HK-2 (cell line): ENCODE data around the gene NOS3.

Source experiments
- DNase-seq: peaks from one replicate; pipeline ENCODE4 v3.0.0-alpha.2; 2018; ENCODE audit not compliant: unreplicated experiment

NOS3 gene

GRCh38 chr7:150990416-150991186 lies at the start of gene NOS3:
TSS of gene NOS3 (plus strand) at chr7:150991017. CDS start at chr7:150993804, 2,787 bp downstream.
- no peak for DNase-seq

- no peak for DNase-seq
Measured at GRCh38 chr7:150941351-150942000, 49.3 kb upstream of the NOS3 start.

- DNase-seq, result no peak
Measured at GRCh38 chr7:150942001-150942590, 48.7 kb upstream of the NOS3 start.

- no peak for DNase-seq
Measured at GRCh38 chr7:150942591-150943452, 48.0 kb upstream of the NOS3 start.

- no peak for DNase-seq
Measured at GRCh38 chr7:150943453-150943814, 47.4 kb upstream of the NOS3 start.

GRCh38 chr7:150944066-150945042 lies 46.5 kb upstream of the NOS3 start:
- no peak for DNase-seq

GRCh38 chr7:150945171-150945852 lies 45.5 kb upstream of the NOS3 start:
- DNase-seq, result no peak

GRCh38 chr7:150945853-150946420 lies 44.9 kb upstream of the NOS3 start:
- no peak for DNase-seq

- no peak for DNase-seq
Measured at GRCh38 chr7:150946421-150947240, 44.2 kb upstream of the NOS3 start.

- no peak for DNase-seq
Measured at GRCh38 chr7:150947241-150947745, 43.5 kb upstream of the NOS3 start.

GRCh38 chr7:150947761-150948651 lies 42.8 kb upstream of the NOS3 start:
- no peak for DNase-seq

GRCh38 chr7:150948791-150949251 lies 42.0 kb upstream of the NOS3 start:
- no peak for DNase-seq

GRCh38 chr7:150949564-150949963 lies 41.3 kb upstream of the NOS3 start:
- no peak for DNase-seq

- DNase-seq, result no peak
Measured at GRCh38 chr7:150949971-150950491, 40.8 kb upstream of the NOS3 start.

GRCh38 chr7:150950496-150951180 lies 40.2 kb upstream of the NOS3 start:
- DNase-seq, result no peak

GRCh38 chr7:150951181-150951520 lies 39.7 kb upstream of the NOS3 start:
- no peak for DNase-seq

- DNase-seq, result no peak
Measured at GRCh38 chr7:150951521-150951920, 39.3 kb upstream of the NOS3 start.
